MCF 10A (cell line): ENCODE data around the gene CELSR1. TPM values are rescaled to one million over a fixed set of nuclear protein-coding genes. Genes with fewer than 3 reads are reported as not detected.

Experiments
- BruUV-seq: library from RNA; stranded (reverse); fragments of 400-500 nt; replicated peaks from 2 replicates; lab custom pipeline; 2021; lab: Mats Ljungman, UMichigan
- CTCF ChIA-PET: fragments of 300-600 bp; sonication (Branson Sonifier 250); formaldehyde crosslinking; extraction: SDS; loops from one replicate; lab custom pipeline; 2021; ENCODE audit warnings: antibody characterized with exemption, inconsistent platforms; lab: Yijun Ruan, JAX
- POLR2A ChIA-PET: fragments of 300-600, 350-650 bp; sonication (Branson Sonifier 250); formaldehyde crosslinking; extraction: SDS; loops from one replicate; lab custom pipeline; 2020; ENCODE audit warnings: antibody characterized with exemption, inconsistent platforms; lab: Yijun Ruan, JAX
- DNase-seq: peaks from one replicate; pipeline ENCODE4 v3.0.0-alpha.2; 2018; ENCODE audit not compliant: unreplicated experiment
- H3K27ac Mint-ChIP-seq: one replicate; pipeline ENCODE4 v1.8.0; 2022; ENCODE audit warnings: mild to moderate bottlenecking, low read depth, mixed read lengths; ENCODE audit not compliant: unreplicated experiment
- H3K27me3 Mint-ChIP-seq: one replicate; pipeline ENCODE4 v1.8.0; 2022; ENCODE audit warnings: mixed read lengths; ENCODE audit not compliant: insufficient read depth, unreplicated experiment
- H3K36me3 Mint-ChIP-seq: one replicate; pipeline ENCODE4 v1.8.0; 2022; ENCODE audit warnings: mild to moderate bottlenecking, moderate library complexity, mixed read lengths; ENCODE audit not compliant: insufficient read depth, unreplicated experiment
- H3K4me1 Mint-ChIP-seq: one replicate; pipeline ENCODE4 v1.8.0; 2022; ENCODE audit warnings: mixed read lengths; ENCODE audit not compliant: insufficient read depth, unreplicated experiment
- H3K4me3 Mint-ChIP-seq: one replicate; pipeline ENCODE4 v1.8.0; 2022; ENCODE audit warnings: mild to moderate bottlenecking, moderate library complexity, mixed read lengths; ENCODE audit not compliant: unreplicated experiment
- H3K9me3 Mint-ChIP-seq: one replicate; pipeline ENCODE4 v1.8.0; 2022; ENCODE audit warnings: mixed read lengths; ENCODE audit not compliant: unreplicated experiment
- intact Hi-C: fragments of 100-400 bp; cut with micrococcal nuclease; formaldehyde crosslinking; loops from 2 replicates; pipeline ENCODE4 v1.14.1; 2022
- total RNA-seq: library from RNA; stranded (reverse); gene quantifications from 2 replicates; pipeline ENCODE4 v1.2.3, GENCODE V29; 2022
- TF ChIP-seq, protein P1 (sequence below): fragments of 200-600 bp; IDR thresholded peaks from one replicate; pipeline ENCODE4 v1.8.0; 2022; ENCODE audit warnings: antibody characterized with exemption, mild to moderate bottlenecking; ENCODE audit not compliant: unreplicated experiment

CELSR1 gene
- total RNA-seq, 1 experiment from 2014 or later, result 49.1 TPM

DNA sequence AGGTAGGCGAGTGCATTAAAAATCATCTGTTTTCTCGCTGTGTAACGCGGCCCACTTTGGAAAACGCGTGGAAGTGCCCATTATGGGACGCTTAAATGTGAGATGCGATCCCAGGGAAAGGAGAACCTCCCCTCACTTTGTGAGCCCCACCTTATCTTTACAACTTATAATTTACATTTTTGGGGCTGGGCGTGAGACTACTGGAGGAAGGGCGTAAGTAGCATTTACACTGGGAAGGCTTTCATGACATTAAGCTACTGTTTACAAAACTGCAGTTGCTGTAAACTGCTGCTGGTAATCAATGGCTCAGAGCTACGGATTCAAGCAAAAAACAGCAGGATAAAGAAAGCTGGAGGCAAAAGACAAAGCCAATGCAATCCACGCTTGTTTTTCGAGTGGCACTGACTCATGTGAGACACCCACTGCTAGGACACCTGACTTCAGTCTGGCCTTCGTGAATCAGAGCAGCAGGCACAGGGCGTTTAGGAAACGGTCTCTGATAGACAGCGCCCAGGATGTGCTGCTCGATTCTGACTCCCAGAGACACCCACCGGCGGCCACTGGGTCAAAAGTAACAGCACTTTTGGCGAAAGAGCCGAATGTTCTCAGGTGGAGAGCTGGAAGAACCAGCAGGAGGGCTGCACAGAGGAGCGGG is 123.6 kb downstream of the CELSR1 start:
- DNase-seq, result no peak
- H3K27ac Mint-ChIP-seq, result no peak overlapping the region
- H3K4me3 Mint-ChIP-seq, result no peak overlapping the region
- POLR2A ChIA-PET, result interaction anchor here (0.6 kb wide), 1 partner anchor 33 kb away, joined by 3 read pairs; no protein-coding TSS in a partner anchor
- TF ChIP-seq, protein P1, sequence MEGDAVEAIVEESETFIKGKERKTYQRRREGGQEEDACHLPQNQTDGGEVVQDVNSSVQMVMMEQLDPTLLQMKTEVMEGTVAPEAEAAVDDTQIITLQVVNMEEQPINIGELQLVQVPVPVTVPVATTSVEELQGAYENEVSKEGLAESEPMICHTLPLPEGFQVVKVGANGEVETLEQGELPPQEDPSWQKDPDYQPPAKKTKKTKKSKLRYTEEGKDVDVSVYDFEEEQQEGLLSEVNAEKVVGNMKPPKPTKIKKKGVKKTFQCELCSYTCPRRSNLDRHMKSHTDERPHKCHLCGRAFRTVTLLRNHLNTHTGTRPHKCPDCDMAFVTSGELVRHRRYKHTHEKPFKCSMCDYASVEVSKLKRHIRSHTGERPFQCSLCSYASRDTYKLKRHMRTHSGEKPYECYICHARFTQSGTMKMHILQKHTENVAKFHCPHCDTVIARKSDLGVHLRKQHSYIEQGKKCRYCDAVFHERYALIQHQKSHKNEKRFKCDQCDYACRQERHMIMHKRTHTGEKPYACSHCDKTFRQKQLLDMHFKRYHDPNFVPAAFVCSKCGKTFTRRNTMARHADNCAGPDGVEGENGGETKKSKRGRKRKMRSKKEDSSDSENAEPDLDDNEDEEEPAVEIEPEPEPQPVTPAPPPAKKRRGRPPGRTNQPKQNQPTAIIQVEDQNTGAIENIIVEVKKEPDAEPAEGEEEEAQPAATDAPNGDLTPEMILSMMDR, result no peak
- H3K9me3 Mint-ChIP-seq, result no peaks in the 10 kb centered on the region
- no TSS peak for BruUV-seq
- CTCF ChIA-PET, result interaction anchor here (0.9 kb wide), 1 partner anchor 98 kb away, joined by 3 read pairs; no protein-coding TSS in a partner anchor
- H3K27me3 Mint-ChIP-seq, result no peaks in the 10 kb centered on the region
- peaks cover 27% of the 10 kb centered on the region for H3K36me3 Mint-ChIP-seq
- intact Hi-C loops, result no loop called here
- no peaks in the 10 kb centered on the region for H3K4me1 Mint-ChIP-seq

DNA sequence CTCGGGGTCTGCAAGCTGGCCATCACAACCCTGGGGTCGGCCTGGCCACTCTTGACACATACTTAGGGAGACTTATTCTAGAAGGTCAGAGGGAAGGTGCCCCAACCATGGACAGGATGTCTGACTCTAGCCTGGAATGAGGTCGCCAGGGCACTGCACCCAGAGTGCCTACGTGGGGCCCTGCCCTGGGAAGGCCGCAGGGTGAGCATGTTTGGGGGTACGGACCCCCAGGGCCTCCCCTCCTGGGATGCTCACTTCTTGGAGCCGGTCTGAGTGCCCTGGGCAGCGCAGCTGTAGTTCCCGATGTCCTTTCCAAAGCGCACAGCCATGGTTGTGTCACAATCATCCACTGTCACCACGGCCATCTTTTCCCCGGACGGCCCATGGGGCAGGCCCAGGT is 126.1 kb downstream of the CELSR1 start:
- no TSS peak for BruUV-seq
- H3K4me3 Mint-ChIP-seq, result no peak overlapping the region
- peaks cover 21% of the 10 kb centered on the region for H3K36me3 Mint-ChIP-seq
- ChIA-PET POLR2A (no interaction called here), CTCF (no interaction called here)
- H3K27ac Mint-ChIP-seq, result no peak overlapping the region
- no peaks in the 10 kb centered on the region for H3K9me3 Mint-ChIP-seq
- TF ChIP-seq, protein P1, result no peak
- H3K4me1 Mint-ChIP-seq, result no peaks in the 10 kb centered on the region
- H3K27me3 Mint-ChIP-seq, result no peaks in the 10 kb centered on the region
- no peak for DNase-seq
- intact Hi-C loops, result no loop called here

DNA sequence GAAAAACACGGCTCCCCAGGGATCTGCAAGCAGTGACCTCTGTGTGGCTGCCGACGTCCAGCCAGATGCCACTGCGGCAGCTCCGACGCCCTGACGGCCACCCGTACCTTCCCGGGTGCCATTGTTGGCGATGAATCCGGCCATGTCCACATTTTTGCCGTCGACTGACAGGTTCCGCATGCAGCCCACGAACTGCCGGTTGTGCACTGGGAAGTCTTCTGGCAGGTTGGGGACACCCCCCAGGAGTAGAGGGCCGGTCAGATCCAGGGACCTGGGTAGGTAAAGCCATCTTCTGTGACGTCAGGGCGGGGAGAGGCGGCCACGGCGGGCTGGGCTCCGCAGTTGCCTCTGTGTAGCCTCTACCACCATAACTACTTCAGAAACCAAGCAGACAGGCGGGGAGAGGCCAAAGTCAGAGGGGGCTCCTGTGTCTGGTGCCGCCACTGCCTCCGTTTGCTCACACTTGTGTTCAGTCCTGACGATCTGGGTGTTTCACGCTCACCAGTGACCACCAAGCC is 127.1 kb downstream of the CELSR1 start:
- peaks cover 14% of the 10 kb centered on the region for H3K36me3 Mint-ChIP-seq
- H3K27me3 Mint-ChIP-seq, result no peaks in the 10 kb centered on the region
- ChIA-PET CTCF (no interaction called here), POLR2A (no interaction called here)
- no peak overlapping the region for H3K4me3 Mint-ChIP-seq
- no TSS peak for BruUV-seq
- intact Hi-C loops, result no loop called here
- TF ChIP-seq, protein P1, result no peak
- H3K4me1 Mint-ChIP-seq, result no peaks in the 10 kb centered on the region
- H3K9me3 Mint-ChIP-seq, result no peaks in the 10 kb centered on the region
- DNase-seq, result no peak
- no peak overlapping the region for H3K27ac Mint-ChIP-seq

DNA sequence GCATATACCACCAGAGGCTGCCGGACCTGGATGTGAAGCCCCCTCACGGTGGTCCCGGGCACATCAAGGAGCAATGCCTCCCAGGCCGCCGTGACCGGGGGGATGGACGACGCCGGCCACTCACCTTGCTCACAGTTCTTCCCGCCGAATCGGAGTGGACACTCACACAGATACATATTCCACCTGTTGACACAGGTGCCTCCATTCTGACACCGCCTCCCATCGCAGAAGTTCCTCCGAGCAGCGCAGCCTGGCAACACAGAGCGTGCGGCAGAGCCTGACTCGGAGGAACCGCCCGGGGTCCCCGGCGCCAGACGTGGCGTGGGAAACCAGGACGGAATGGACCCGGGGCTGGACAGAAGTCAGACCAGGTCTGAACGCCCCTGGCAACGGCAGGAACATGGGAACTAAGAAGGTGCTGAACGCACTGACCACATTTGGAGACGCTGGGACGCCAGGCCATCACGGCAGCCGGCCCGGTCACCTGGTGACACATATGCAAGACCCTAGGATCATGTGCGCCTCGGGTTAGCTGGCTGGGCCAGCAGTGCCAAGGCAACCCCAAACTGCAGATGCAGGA is 127.7 kb downstream of the CELSR1 start:
- DNase-seq, result no peak
- Mint-ChIP-seq H3K4me1 (no peaks in the 10 kb centered on the region), H3K36me3 (peaks cover 14% of the 10 kb centered on the region), H3K9me3 (no peaks in the 10 kb centered on the region), H3K27me3 (no peaks in the 10 kb centered on the region), H3K27ac (no peak overlapping the region), H3K4me3 (no peak overlapping the region)
- ChIA-PET POLR2A (no interaction called here), CTCF (no interaction called here)
- TF ChIP-seq, protein P1, result no peak
- intact Hi-C loops, result no loop called here
- BruUV-seq, result no TSS peak
